Stimulated activated CD8-positive, alpha-beta memory T cell treated with anti-CD3 and anti-CD28 coated beads, Interleukin-7, amount 100 ng/mL, for 24 hours (primary cell): Measurements from ENCODE around the gene SLC22A4.

ENCODE experiments used
- DNase-seq: peaks from one replicate; pipeline ENCODE4 v3.0.0-alpha.2; 2020; ENCODE audit warnings: low read depth

Gene SLC22A4

DNA sequence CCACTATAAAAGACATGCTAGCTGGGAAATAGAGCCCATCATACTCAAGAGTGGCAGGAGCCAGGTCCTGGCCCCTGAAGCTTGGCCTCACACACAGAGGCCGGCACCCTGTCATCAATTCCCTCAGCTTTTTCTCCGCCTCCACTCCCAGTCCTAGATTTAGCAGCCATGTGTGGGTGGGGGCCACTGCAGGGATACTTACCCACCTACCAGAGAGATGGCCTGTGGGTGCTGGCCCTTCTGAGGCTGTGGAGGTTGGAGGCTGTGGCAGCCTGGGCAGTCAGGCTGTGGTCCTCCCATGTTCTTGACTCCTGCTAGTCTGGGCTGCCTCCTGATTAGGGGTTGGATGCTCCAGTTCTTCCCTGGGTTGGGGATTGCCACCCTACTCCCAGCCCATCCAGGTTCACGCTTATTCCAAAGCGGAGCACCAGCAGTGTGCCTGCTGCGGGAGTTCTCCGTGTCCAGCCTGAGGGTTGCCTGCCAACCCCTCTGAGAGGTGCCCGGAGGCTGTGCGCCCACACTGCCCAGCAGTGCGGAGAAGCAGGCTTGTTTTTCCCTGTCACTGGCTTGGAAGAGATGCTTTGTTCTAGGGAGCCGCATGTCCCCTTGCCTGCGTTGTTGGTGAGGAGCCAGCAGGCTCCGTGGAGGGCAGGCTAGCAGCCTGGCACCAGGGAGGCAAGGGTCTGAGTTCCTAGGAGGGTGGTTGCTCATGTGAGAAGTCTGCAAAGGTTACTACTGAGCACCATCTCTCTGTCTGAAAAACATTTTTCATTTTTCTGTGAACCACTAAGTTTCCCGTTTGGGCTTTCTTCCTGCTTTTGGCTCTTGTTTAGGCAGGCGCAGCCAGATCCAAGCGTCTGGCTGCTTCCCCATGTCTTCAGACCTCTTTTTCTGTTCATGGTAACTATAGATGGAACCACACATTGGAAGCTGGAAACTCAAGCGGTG is 82.8 kb downstream of the SLC22A4 start:
- DNase-seq, result no peak

DNA sequence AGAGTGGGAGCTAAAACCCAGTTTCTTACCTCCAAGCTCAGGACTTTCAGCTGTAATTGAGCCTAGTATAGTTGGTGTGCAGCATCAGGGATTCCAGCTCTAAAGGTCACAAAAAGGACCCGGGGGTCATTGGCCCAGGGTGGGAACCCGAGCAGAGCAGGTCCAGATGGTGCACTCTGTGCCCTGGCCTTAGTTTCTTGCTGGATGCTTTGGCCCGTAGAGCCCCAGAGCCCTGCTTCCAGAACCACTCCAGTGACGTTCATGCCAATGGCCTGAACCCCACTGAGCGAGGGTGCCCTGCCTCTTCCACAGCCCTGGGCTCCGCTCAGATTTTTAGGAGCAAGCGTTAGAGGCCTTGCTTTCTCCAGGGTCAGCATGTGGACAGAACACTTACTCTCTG is 83.5 kb downstream of the SLC22A4 start:
- no peak for DNase-seq

GRCh38 chr5:132378580-132378979 is 84.4 kb downstream of the SLC22A4 start:
- no peak for DNase-seq

GRCh38 chr5:132380047-132380446 is 85.9 kb downstream of the SLC22A4 start:
- no peak for DNase-seq

GRCh38 chr5:132380741-132381140 is 86.5 kb downstream of the SLC22A4 start:
- no peak for DNase-seq

- no peak for DNase-seq
These were observed 87.4 kb downstream of the SLC22A4 start for GRCh38 chr5:132381614-132382013.

DNA sequence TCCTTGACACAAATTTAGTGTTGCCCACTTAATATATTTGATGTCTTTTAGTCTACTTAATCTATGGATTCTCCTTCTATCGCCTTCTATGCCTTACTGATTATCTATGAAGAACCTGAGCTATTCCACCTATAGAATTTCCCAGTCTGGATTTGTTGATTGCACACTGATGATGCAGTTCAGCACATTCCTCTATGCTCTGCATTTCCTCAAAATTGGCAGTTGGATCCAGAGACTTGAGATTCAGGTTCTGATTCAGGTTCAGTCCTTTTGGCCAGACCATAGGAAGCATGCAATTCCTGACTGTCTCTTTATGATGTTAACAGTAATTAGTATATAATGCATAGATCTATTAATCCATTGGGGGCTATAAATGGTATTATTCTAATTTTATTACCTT is 89.1 kb downstream of the SLC22A4 start:
- DNase-seq, result no peak

- no peak for DNase-seq
These were observed 89.8 kb downstream of the SLC22A4 start for GRCh38 chr5:132383984-132384383.

- DNase-seq, result no peak
These were observed 90.4 kb downstream of the SLC22A4 start for GRCh38 chr5:132384506-132385050.

GRCh38 chr5:132385326-132386105 is 91.3 kb downstream of the SLC22A4 start:
- no peak for DNase-seq

DNA sequence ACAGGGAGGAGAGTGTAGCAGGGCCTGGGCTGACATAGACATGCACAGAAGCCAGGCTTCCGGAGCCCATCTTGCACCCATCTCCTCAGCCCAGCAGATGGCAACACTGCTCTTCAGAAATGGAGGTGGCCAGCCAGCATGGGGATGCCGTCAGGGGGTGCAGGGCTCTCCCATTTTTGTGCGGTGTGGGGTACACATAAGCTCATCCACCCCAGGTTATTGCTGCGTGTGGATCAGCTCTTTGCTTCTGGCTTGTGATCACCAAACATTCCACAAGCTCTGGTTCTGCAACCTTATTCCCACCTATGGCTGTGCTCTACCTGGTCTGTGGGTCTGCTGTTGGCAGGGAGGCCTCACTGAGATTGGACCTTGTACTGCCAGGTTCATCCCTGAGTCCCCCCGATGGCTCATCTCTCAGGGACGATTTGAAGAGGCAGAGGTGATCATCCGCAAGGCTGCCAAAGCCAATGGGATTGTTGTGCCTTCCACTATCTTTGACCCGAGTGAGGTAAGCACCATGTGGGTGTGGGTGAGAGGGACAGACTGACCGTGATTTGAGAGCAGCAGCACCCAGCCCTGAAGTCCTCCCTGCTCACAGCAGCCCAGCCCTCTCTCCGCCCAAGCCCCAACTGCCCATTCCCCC is 92.6 kb downstream of the SLC22A4 start:
- DNase-seq, result no peak

DNA sequence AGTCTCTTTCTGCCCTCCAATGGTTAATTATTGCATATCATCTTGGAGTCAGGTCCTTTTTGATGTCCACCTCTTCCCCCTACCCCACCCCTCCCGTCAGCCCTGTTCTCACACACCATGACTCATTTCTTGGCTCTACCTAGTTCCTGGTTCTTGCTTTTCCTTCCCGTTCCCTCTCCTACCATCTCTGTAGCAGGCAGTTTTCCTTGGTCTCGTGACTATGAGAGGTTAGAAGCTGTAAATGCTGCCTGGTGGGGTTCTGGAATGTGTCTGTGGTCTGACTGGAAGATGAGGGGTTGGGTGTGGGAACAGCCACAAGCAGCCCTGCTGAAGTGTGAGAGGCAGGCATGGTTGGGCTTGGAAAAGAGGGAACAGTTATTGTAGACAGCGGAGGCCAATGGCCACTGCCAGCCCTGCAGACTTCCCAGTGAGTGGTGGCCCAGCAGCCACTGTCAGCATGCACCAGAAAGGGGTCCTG is 93.5 kb downstream of the SLC22A4 start:
- DNase-seq, result no peak

- no peak for DNase-seq
These were observed 94.3 kb downstream of the SLC22A4 start for GRCh38 chr5:132388244-132389050.

DNA sequence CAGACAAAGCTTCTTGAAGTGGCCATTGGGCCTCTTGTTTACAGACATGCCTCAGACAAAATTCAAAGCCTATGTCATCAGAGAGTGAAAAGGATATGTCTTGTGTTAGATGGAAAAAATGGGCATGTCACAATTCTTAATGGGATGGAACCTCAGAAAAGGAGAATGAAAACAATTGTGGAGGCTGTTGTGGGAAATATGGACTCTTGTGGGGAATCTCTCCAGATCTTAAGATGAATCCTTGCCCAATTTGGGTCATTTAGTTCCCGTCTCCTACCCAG is 94.8 kb downstream of the SLC22A4 start:
- no peak for DNase-seq

DNA sequence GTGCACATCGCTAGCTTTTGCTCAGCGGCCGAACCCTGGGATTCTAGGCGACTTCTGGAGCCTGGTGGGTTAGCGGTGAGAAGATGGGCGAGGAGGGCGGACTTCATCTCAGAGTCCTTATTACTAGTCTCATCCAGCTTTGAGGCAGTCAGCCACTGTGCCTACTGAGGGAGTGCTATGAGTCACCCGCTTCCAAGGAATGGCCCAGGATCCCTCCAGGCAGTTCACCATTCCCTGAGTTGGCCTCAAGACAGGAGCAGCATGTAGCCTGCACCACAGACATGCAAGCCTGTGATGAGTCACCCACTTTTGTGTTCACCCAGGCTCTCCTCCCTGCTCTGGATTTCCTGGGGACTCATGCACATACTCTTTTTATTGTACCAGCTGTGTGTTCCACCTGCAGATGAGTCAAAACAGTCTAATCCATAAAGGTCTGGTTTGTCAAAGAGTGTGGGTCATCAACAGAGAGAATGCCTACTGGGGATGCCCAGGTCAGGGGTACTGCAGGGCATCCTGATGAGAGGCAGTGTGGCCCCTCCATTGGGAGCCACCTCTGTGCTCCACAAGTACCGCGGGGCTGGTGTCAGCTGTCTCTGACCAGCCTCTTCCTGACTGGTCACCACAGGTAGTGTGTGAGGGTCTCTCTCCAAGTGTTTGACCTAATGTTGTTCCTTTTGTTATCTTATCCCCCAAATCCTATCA is 95.5 kb downstream of the SLC22A4 start:
- no peak for DNase-seq

DNA sequence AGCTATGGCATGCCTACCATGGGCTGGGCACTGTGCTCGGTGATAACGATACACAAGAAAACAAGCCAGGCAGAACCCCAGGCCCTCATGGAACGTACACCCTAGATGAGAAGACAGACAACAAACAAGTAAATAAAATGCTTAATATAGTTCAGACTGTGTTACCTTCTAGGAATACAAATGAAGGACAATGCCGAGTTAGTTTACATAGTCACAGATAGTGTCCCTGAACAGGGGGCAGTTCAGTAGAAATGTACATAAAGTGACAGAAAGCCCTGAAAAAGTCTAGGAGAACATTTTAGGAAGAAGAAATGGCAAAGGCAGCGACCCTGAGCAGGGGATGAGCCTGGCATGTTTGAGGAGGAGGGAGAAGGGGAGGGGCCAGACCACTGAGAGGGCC is 97.1 kb downstream of the SLC22A4 start:
- DNase-seq, result no peak

DNA sequence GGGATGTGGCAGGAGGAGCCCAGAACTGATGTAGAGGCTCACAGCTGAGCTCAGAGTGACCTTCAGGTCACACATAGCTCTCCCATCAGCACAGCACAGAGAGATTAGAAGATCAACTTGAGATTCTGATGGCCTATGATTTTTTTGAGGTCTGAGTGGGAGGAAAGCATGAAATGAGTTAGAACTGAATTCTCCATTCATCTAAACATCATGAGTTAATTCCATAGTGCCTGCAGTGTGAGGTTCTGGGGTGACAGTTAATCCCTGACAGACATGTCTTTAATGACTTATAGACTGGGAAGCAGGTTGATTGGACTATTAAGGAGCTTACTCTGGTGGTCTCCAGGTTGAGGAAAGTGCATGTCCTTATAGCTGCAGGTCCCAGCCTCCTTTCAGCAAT is 97.7 kb downstream of the SLC22A4 start:
- DNase-seq, result no peak

- no peak for DNase-seq
These were observed 98.2 kb downstream of the SLC22A4 start for GRCh38 chr5:132392411-132392810.

GRCh38 chr5:132392978-132393825 is 99.0 kb downstream of the SLC22A4 start:
- DNase-seq, result no peak
